Body of pancreas (tissue), 4 donors: Measurements from ENCODE around the gene PRSS57. TPM values are rescaled to one million over a fixed set of nuclear protein-coding genes. Genes with fewer than 3 reads are reported as not detected.
A peak's percentile ranks its signal among the peaks of the same experiment; 100 is the strongest.

Experiments used
- ATAC-seq: fragments of 150-250 bp; one replicate; pipeline ENCODE4 v1.9.1; 2016
- DNase-seq, 4 donors: peaks; one replicate each; pipeline ENCODE4 v3.0.0-alpha.2; 2019
- H3K27ac ChIP-seq, 4 donors: fragments of 200-600 bp; sonication (generic); 1 replicate in 3 of 4; 2 replicates in 1 of 4; pipeline versions ENCODE4 v1.5.1 to v1.6.1; 2016 to 2019; ENCODE audit warnings: mild to moderate bottlenecking in 1 of 4, mixed read lengths in 1 of 4, moderate library complexity in 1 of 4
- H3K27me3 ChIP-seq, 2 donors: fragments of 200-600 bp; sonication (generic); one replicate each; pipeline ENCODE4 v1.6.0; 2016; ENCODE audit warnings: mild to moderate bottlenecking in 1 of 2
- H3K36me3 ChIP-seq, 2 donors: fragments of 200-600 bp; sonication (generic); replicated peaks in 1 of 2; 2 replicates each; pipeline ENCODE4 v1.5.1; 2016; ENCODE audit warnings: low read depth in 2 of 2; ENCODE audit not compliant: insufficient read depth in 1 of 2
- H3K4me1 ChIP-seq: fragments of 200-600 bp; sonication (generic); one replicate; pipeline ENCODE4 v1.6.0; 2016
- H3K4me3 ChIP-seq, 2 donors: fragments of 200-600 bp; sonication (generic); 1 replicate in 1 of 2; 2 replicates in 1 of 2; pipeline ENCODE4 v1.5.1; 2016 to 2019
- H3K9me3 ChIP-seq, 3 donors: fragments of 200-600 bp; sonication (generic); 1 replicate in 2 of 3; 2 replicates in 1 of 3; pipeline ENCODE4 v1.5.1; 2016
- CTCF ChIP-seq, 7 experiments: fragments of 450-650 bp in 4 of 7; fragments of 200-600 bp in 3 of 7; sonication (generic) in 3 of 7; IDR thresholded peaks; one replicate each; pipeline ENCODE4 v1.5.1; 2016 to 2019; ENCODE audit warnings: antibody characterized with exemption in 7 of 7
- POLR2A ChIP-seq, 3 donors: fragments of 450-650 bp; IDR thresholded peaks; one replicate each; pipeline ENCODE4 v1.6.1; 2016; ENCODE audit warnings: antibody characterized with exemption in 3 of 3, mild to moderate bottlenecking in 2 of 3
- WGBS, 2 donors: methylation state at CpG; one replicate each; pipeline ENCODE4 v1.1.5; 2017; 5-methylcytosine and 5-hydroxymethylcytosine counted together
- intact Hi-C: fragments of 100-400 bp; cut with DNase I; formaldehyde crosslinking; loops from one replicate; pipeline ENCODE4 v1.15.1; 2023
- total RNA-seq, 2 donors: library from RNA; depleted of rRNA; stranded (reverse); fragments of >200 nt; gene quantifications; one replicate each; pipeline ENCODE4 v1.1.0, GENCODE V29; 2016

The PRSS57 gene
- total RNA-seq, 2 donors from 2014 or later: not detected

GRCh38 chr19:728011-728410, 32.8 kb upstream of the PRSS57 start:
- no peaks in the 10 kb centered on the region for H3K36me3 ChIP-seq
- peak overlapping the region in 2 of 4 donors; percentile 49 to 55 for H3K27ac ChIP-seq
- peaks cover 0 to 7% of the 10 kb centered on the region in 2 donors for H3K27me3 ChIP-seq
- 61 to 70% methylated on average over 13 to 26 of the region's 26 CpGs for WGBS, 2 donors
- no peaks in the 10 kb centered on the region for H3K9me3 ChIP-seq
- ATAC-seq (peak; percentile 54), DNase-seq (peak in 1 of 4 donors; percentile 27)
- no peaks in the 10 kb centered on the region for H3K4me1 ChIP-seq
- TF ChIP-seq CTCF (IDR thresholded peaks at IDR 0.05): no peak
- no peak for TF ChIP-seq POLR2A (IDR thresholded peaks at IDR 0.05)
- H3K4me3 ChIP-seq: no peak overlapping the region
- intact Hi-C loops: no loop called here

- H3K4me3 ChIP-seq: no peak overlapping the region
- intact Hi-C loops: no loop called here
- 73 to 78% methylated on average over 31 to 33 of the region's 43 CpGs for WGBS, 2 donors
- H3K36me3 ChIP-seq: no peaks in the 10 kb centered on the region
- DNase-seq (no peak), ATAC-seq (peak; percentile 15)
- peaks cover 0 to 7% of the 10 kb centered on the region in 2 donors for H3K27me3 ChIP-seq
- H3K27ac ChIP-seq: peak overlapping the region in 2 of 4 donors; percentile 49 to 55
- TF ChIP-seq CTCF (IDR thresholded peaks at IDR 0.05) (no peak), POLR2A (IDR thresholded peaks at IDR 0.05) (no peak)
- no peaks in the 10 kb centered on the region for H3K4me1 ChIP-seq
- H3K9me3 ChIP-seq: no peaks in the 10 kb centered on the region
Measured at GRCh38 chr19:726993-727956, 32.0 kb upstream of the PRSS57 start.

GRCh38 chr19:725461-726089, 30.3 kb upstream of the PRSS57 start:
- Histone ChIP-seq H3K27ac (no peak overlapping the region), H3K9me3 (no peaks in the 10 kb centered on the region), H3K27me3 (peaks cover 0 to 7% of the 10 kb centered on the region in 2 donors), H3K4me1 (no peaks in the 10 kb centered on the region), H3K4me3 (no peak overlapping the region), H3K36me3 (no peaks in the 10 kb centered on the region)
- TF ChIP-seq CTCF (IDR thresholded peaks at IDR 0.05): no peak
- TF ChIP-seq POLR2A (IDR thresholded peaks at IDR 0.05): no peak
- DNase-seq (no peak), ATAC-seq (no peak)
- intact Hi-C loops: no loop called here
- 63 to 66% methylated on average over 4 to 8 of the region's 13 CpGs for WGBS, 2 donors

GRCh38 chr19:723714-724113, 28.5 kb upstream of the PRSS57 start:
- ATAC-seq (no peak), DNase-seq (no peak)
- peaks cover 0 to 7% of the 10 kb centered on the region in 2 donors for H3K27me3 ChIP-seq
- WGBS, 2 donors: 77 to 83% methylated on average over 16 to 18 of the region's 18 CpGs
- no peak overlapping the region for H3K4me3 ChIP-seq
- H3K9me3 ChIP-seq: no peaks in the 10 kb centered on the region
- intact Hi-C loops: no loop called here
- H3K27ac ChIP-seq: no peak overlapping the region
- no peaks in the 10 kb centered on the region for H3K36me3 ChIP-seq
- peaks cover 11% of the 10 kb centered on the region for H3K4me1 ChIP-seq
- no peak for TF ChIP-seq POLR2A (IDR thresholded peaks at IDR 0.05)
- TF ChIP-seq CTCF (IDR thresholded peaks at IDR 0.05): no peak
